SJCRH30 (cell line): ENCODE data around the gene LHX3. TPM values are rescaled to one million over a fixed set of nuclear protein-coding genes. Genes with fewer than 3 reads are reported as not detected.

ENCODE experiments used
- DNase-seq, 2 experiments: peaks; one replicate each; pipeline ENCODE4 v3.0.0-alpha.2; 2015 to 2020
- H3K27ac ChIP-seq: fragments of 250-450 bp; sonication (Bioruptor Pico); 2 replicates; pipeline ENCODE4 v1.5.1; 2020; ENCODE audit warnings: mild to moderate bottlenecking, moderate library complexity
- H3K27me3 ChIP-seq: fragments of 250-450 bp; sonication (Bioruptor Pico); 2 replicates; pipeline ENCODE4 v1.5.1; 2020; ENCODE audit warnings: mild to moderate bottlenecking, moderate library complexity
- H3K36me3 ChIP-seq: fragments of 250-450 bp; sonication (Bioruptor Pico); 2 replicates; pipeline ENCODE4 v1.5.1; 2020; ENCODE audit warnings: mild to moderate bottlenecking, moderate library complexity
- H3K4me1 ChIP-seq: fragments of 250-450 bp; sonication (Bioruptor Pico); 2 replicates; pipeline ENCODE4 v1.5.1; 2020; ENCODE audit warnings: mild to moderate bottlenecking, moderate library complexity
- H3K4me3 ChIP-seq: fragments of 250-450 bp; sonication (Bioruptor Pico); 2 replicates; pipeline ENCODE4 v1.5.1; 2020; ENCODE audit warnings: mild to moderate bottlenecking, moderate library complexity
- H3K9me3 ChIP-seq: fragments of 250-450 bp; sonication (Bioruptor Pico); replicated peaks from 2 replicates; pipeline ENCODE4 v1.5.1; 2020; ENCODE audit warnings: mild to moderate bottlenecking, moderate library complexity
- total RNA-seq: library from RNA; depleted of rRNA; stranded (reverse); fragments of >200 nt; shearing (Covaris generic); gene quantifications from 2 replicates; pipeline ENCODE4 v1.2.3, GENCODE V29; 2014

Gene LHX3
- total RNA-seq, 1 experiment from 2014 or later: not detected

GRCh38 chr9:136169495-136169894, 35.4 kb downstream of the LHX3 start:
- Histone ChIP-seq H3K4me1 (peaks cover 13% of the 10 kb centered on the region), H3K27me3 (peaks cover 11% of the 10 kb centered on the region), H3K27ac (no peak overlapping the region), H3K4me3 (no peak overlapping the region), H3K9me3 (no peaks in the 10 kb centered on the region), H3K36me3 (no peaks in the 10 kb centered on the region)
- no peak for DNase-seq

DNA sequence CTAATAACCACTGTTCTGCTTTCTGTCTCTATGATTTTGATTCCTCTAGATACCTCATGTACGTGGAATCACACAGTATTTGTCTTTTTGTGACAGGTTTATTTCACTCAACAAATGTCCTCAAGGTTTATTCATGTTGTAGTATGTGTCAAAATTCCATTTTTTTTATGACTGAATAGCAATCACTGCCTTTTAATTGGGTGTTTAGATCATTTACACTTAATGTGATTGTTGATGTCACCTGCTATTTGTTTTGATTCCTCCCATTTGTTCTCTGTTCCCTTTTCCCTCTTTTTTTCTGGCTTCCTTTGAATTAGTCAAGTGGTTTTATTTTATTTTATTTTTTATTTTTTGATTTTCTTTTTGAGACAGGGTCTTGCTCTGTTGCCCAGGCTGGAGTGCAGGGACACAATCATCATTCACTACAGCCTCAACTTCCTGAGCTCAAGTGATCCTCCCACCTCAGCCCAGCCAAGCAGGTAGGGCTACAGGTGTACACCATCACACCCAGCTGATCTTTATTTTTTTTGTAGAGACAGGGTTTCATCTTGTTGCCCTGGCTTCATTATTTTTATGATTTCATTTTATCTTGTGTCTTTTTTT, 41.6 kb downstream of the LHX3 start:
- no peak overlapping the region for H3K27ac ChIP-seq
- peaks cover 22% of the 10 kb centered on the region for H3K27me3 ChIP-seq
- H3K36me3 ChIP-seq: no peaks in the 10 kb centered on the region
- no peaks in the 10 kb centered on the region for H3K4me1 ChIP-seq
- DNase-seq: no peak
- H3K4me3 ChIP-seq: no peak overlapping the region
- H3K9me3 ChIP-seq: 0 out of 2 replicates have a peak, but pooled peaks cover 9% of the 10 kb centered on the region

DNA sequence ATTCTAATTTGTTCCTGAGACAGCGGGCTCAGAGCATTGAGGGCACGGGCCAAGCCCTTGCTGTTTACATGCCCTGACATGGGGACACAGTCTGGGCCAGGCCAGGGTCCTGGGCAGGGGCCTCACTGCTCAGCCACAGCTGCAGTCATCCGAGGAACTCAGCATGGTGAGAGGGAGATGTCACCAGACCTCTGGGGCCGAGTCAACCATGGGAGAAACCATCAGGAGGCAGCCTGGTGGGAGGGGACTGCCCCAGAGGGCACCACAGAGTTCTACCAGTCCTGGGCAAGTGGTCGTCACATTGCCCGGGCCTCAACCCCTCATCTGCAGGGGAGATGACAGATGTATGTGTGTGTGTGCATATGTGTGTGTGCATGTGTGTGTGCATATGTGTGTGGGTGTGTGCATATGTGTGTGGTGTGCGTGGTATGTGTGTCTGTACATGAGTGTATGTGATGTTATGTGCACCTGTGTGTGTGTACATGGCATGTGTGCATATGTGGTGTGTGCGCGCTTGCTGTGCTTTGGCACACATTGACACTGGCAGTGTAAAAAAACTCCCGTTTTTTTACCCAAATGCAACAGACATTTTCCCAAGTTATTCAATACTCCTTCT, 43.8 kb downstream of the LHX3 start:
- H3K36me3 ChIP-seq: no peaks in the 10 kb centered on the region
- H3K27ac ChIP-seq: no peak overlapping the region
- peaks cover 2% of the 10 kb centered on the region for H3K4me1 ChIP-seq
- DNase-seq: no peak
- H3K27me3 ChIP-seq: peaks cover 43% of the 10 kb centered on the region
- 0 out of 2 replicates have a peak, but pooled peaks cover 9% of the 10 kb centered on the region for H3K9me3 ChIP-seq
- H3K4me3 ChIP-seq: no peak overlapping the region

GRCh38 chr9:136160381-136160841, 44.5 kb downstream of the LHX3 start:
- 0 out of 2 replicates have a peak, but pooled peaks cover 9% of the 10 kb centered on the region for H3K9me3 ChIP-seq
- H3K27me3 ChIP-seq: peaks cover 50% of the 10 kb centered on the region
- no peak overlapping the region for H3K27ac ChIP-seq
- H3K4me1 ChIP-seq: peaks cover 2% of the 10 kb centered on the region
- no peak for DNase-seq
- H3K36me3 ChIP-seq: no peaks in the 10 kb centered on the region
- no peak overlapping the region for H3K4me3 ChIP-seq

DNA sequence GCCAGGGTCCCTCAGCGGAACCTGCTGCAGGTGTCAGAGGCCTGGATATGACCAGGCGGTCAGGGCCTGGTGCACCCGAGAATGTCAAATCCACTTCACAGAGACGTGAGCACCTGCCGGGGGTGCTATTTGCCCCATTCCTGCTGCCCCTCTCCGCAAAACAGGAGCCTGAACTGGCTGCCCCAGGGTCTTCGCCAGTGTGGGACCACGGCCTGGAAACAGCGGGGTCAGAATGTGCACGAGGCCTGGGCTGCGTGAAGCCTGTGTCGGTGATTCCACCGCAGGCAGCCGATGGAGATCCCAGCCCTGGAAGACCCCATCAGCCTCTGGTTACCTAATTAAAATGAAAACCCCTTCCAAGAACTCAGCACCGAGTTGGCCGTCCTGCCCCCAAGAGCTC, 45.1 kb downstream of the LHX3 start:
- Histone ChIP-seq H3K9me3 (0 out of 2 replicates have a peak, but pooled peaks cover 11% of the 10 kb centered on the region), H3K36me3 (no peaks in the 10 kb centered on the region), H3K27me3 (peaks cover 55% of the 10 kb centered on the region), H3K4me3 (no peak overlapping the region), H3K4me1 (peaks cover 2% of the 10 kb centered on the region), H3K27ac (no peak overlapping the region)
- DNase-seq: no peak

DNA sequence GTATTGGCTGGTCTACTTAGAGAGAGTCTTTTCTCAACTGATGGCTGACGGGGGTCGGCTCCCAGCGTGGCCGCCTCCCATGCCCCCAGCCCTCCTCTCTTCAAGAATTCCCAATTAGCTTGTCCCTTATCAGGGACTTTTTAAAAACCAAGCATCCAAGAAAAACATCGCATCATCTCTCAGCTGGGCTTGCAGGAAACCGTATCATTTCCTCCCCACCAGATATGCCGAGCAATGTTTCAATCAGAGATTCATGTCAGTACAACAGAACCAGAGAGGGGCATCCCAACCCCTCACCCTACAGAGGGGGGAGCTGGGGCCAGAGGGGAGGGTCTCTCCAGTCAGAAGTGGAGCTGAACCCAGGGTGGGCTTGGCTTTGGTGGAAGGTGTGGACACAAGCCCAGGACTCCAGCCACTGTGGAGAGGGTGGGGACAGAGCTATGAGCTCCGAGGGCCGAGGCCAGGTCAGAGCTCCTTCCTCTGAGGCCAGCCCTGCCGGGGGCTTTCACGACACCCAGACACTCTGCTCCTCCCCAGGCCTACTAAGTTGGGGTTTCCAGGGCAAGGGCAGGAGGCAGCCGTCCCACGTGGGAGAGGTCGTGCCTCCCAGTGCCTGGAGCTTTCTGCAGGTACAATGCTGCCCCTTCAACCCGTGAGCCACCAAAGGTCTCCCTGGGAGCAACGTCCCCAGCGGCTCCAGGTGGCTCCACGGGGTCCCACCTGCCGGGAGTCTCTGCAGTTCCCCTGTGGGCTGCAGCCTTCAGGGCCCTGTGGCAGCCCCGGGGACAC, 47.3 kb downstream of the LHX3 start:
- DNase-seq: no peak
- peaks cover 58% of the 10 kb centered on the region for H3K27me3 ChIP-seq
- H3K9me3 ChIP-seq: 0 out of 2 replicates have a peak, but pooled peaks cover 3% of the 10 kb centered on the region
- H3K4me1 ChIP-seq: peaks cover 2% of the 10 kb centered on the region
- H3K36me3 ChIP-seq: no peaks in the 10 kb centered on the region
- no peak overlapping the region for H3K4me3 ChIP-seq
- H3K27ac ChIP-seq: no peak overlapping the region

DNA sequence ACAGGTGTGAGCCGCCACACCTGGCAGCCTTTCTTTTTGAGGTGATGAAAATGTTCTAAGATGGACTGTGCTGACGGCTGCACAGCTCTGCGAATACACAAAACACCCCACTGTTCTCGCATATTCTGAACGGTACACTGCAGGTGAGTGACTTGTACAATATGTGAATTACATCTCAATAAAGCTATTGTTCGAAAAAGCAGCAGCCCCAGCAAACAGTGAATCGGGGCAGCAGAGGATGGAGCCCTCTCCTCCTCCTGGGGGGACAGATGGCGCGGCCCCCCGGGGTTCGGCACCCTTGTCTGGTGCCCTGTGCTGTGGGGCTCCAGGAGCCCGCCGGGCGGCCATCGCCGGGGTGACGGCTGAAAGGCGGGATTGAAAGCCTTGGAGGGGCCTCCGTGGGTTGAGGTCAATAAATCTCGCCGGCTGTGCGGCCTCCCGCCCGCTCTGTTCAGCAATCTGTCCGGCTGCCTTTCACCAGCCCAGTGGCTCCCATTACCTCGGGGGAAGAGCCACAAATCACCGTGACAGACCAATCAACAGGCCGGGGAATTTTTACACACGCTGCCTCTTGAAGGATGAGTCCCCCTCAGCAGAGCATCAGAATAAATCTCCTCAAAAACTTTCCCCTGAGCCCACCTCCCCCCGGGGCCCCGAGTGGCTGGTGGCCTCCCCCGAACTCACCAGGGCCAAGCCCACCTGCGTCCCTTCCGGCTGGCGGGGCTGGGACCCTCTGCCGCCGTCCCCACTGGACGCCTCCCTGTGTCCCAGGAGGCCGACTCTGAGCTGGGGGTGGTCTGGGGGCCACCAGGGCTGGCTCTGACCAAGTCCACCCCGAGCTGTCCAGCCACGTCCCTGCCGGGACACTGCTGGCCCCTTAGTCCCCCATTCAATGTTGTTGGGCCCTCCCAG, 48.5 kb downstream of the LHX3 start:
- H3K4me1 ChIP-seq: peaks cover 2% of the 10 kb centered on the region
- peak in 1 of 2 experiments; percentile 56 for DNase-seq
- no peak overlapping the region for H3K4me3 ChIP-seq
- 0 out of 2 replicates have a peak, but pooled peaks cover 3% of the 10 kb centered on the region for H3K9me3 ChIP-seq
- no peaks in the 10 kb centered on the region for H3K36me3 ChIP-seq
- H3K27ac ChIP-seq: no peak overlapping the region
- H3K27me3 ChIP-seq: peaks cover 58% of the 10 kb centered on the region

DNA sequence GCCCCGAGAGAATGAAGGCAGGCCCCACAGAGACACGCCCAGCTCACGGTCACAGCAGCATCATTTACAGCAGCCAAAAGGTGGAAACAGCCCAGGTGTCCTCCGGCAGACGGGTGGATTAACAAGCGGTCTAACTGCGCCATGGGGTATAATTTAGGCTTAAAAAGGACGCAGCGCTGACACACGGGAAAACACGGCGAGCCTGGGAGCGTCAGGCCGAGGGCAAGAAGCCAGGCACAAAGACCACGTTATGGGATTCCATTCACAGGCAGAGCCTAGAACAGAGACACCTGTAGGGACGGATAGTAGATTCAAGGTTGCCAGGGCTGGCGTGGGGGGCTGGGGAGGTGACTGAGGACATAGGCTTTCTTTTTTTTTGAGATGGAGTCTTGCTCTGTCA, 49.4 kb downstream of the LHX3 start:
- Histone ChIP-seq H3K27me3 (peaks cover 51% of the 10 kb centered on the region), H3K4me3 (no peak overlapping the region), H3K27ac (no peak overlapping the region), H3K36me3 (no peaks in the 10 kb centered on the region), H3K9me3 (0 out of 2 replicates have a peak, but pooled peaks cover 3% of the 10 kb centered on the region), H3K4me1 (peaks cover 2% of the 10 kb centered on the region)
- no peak for DNase-seq

DNA sequence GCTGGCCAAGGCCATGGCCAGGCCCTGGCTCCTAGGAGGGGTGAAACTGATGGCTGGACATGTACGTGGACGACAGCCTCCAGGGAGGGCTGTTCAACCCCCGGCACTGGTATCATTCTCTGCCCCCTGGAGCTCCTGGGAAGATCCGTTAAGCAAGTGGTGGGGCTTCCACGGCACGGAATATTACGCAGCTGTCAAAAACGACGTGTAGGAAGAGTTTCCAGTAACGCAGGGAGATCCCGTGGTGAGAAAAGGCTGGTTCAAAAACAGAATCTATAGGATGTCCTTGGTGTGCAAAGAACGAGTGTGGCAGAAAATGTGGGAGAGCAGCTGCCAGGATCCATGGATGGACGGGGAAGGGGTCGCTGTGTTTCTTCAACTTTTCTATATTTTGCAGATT, 50.0 kb downstream of the LHX3 start:
- Histone ChIP-seq H3K36me3 (no peaks in the 10 kb centered on the region), H3K4me3 (no peak overlapping the region), H3K9me3 (0 out of 2 replicates have a peak, but pooled peaks cover 3% of the 10 kb centered on the region), H3K27me3 (peaks cover 51% of the 10 kb centered on the region), H3K27ac (no peak overlapping the region), H3K4me1 (peaks cover 2% of the 10 kb centered on the region)
- no peak for DNase-seq

DNA sequence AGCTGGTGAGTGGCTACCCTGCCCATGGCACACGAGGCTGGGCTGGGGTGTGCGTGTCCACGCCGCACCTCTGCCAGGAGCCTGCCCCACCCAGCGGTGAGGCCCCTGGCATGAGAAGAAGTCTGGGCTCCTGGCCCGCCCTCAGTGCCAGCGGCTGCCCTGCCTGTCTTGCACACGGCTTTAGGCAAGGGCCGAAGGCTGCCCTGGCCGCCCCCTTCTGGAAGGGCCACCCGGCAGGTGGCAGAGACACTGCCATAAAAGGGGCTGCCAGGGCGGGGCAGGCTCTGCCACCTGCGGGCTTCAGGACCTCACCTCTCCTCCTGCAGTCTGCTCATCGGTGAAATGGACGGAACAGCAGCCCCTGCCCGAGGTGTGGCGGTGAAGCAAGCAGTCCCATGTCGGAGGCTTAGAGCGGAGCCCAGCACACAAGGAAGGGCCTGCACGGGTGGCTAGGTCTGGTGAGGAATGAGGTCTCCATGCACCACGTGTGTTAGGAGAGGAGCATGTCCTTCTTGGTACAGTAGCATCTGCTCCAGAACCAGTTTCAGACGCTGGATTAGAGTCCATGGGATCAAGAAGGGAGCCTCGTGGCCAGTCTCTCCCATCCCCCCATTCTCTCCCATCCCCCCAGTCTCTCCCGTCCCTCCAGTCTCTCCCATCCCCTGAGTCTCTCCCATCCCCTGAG, 51.4 kb downstream of the LHX3 start:
- Histone ChIP-seq H3K4me1 (peaks cover 2% of the 10 kb centered on the region), H3K9me3 (0 out of 2 replicates have a peak, but pooled peaks cover 3% of the 10 kb centered on the region), H3K27me3 (peaks cover 37% of the 10 kb centered on the region), H3K4me3 (no peak overlapping the region), H3K27ac (no peak overlapping the region), H3K36me3 (no peaks in the 10 kb centered on the region)
- no peak for DNase-seq

DNA sequence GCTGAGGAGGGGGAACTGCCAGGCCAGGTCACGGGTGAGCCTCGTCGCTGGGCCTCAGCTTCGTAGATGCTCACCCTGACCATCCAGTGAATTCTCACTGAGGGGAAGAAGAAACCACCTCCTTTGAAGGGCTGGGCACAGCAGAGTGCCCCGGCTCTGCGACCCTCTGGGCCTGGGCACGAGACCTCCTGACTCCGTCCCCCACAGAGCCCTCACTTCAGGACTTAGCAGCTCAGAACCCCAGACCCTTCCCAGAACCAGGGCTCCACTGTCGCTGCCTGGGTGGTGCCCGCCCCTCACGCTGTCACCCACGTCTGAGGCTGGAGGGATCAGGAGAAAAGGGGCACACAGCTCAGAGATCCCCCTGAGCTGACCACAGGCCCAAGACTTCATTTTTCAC, 52.0 kb downstream of the LHX3 start:
- Histone ChIP-seq H3K4me1 (peaks cover 2% of the 10 kb centered on the region), H3K9me3 (0 out of 2 replicates have a peak, but pooled peaks cover 3% of the 10 kb centered on the region), H3K4me3 (no peak overlapping the region), H3K36me3 (no peaks in the 10 kb centered on the region), H3K27me3 (peaks cover 31% of the 10 kb centered on the region), H3K27ac (no peak overlapping the region)
- no peak for DNase-seq

- no peak for DNase-seq
- Histone ChIP-seq H3K27me3 (peaks cover 31% of the 10 kb centered on the region), H3K4me1 (peaks cover 2% of the 10 kb centered on the region), H3K9me3 (0 out of 2 replicates have a peak, but pooled peaks cover 3% of the 10 kb centered on the region), H3K27ac (no peak overlapping the region), H3K4me3 (no peak overlapping the region), H3K36me3 (no peaks in the 10 kb centered on the region)
These were observed 52.4 kb downstream of the LHX3 start for GRCh38 chr9:136152543-136152866.

- H3K4me1 ChIP-seq: peaks cover 2% of the 10 kb centered on the region
- H3K36me3 ChIP-seq: no peaks in the 10 kb centered on the region
- H3K27me3 ChIP-seq: peaks cover 32% of the 10 kb centered on the region
- H3K27ac ChIP-seq: no peak overlapping the region
- H3K9me3 ChIP-seq: 0 out of 2 replicates have a peak, but pooled peaks cover 3% of the 10 kb centered on the region
- DNase-seq: no peak
- H3K4me3 ChIP-seq: no peak overlapping the region
These were observed 52.9 kb downstream of the LHX3 start for GRCh38 chr9:136151848-136152542.
